HG03521 (cell line): Measurements from ENCODE around the gene VTA1.
"Not testable (repeated sequence)": the region's sequence is repeated elsewhere in the genome, so short reads cannot be mapped to it uniquely, and the experiment has no call there.

ENCODE experiments used
- ATAC-seq: cut with Tn5 transposase; IDR thresholded peaks from one replicate; pipeline ENCODE4 v1.9.1; 2021; ENCODE audit warnings: mild to moderate bottlenecking, moderate library complexity; ENCODE audit not compliant: unreplicated experiment

The VTA1 gene

GRCh38 chr6:142167486-142167885 lies 20.4 kb downstream of the VTA1 start:
- no peak for ATAC-seq

GRCh38 chr6:142171351-142171750 lies 24.3 kb downstream of the VTA1 start:
- no peak for ATAC-seq

- ATAC-seq = no peak
Measured at GRCh38 chr6:142172758-142173157, 25.7 kb downstream of the VTA1 start.

GRCh38 chr6:142173980-142174379 lies 26.9 kb downstream of the VTA1 start:
- ATAC-seq = no peak

- ATAC-seq = no peak
Measured at GRCh38 chr6:142174703-142175102, 27.6 kb downstream of the VTA1 start.

GRCh38 chr6:142178129-142178528 lies 31.1 kb downstream of the VTA1 start:
- no peak for ATAC-seq

GRCh38 chr6:142182004-142182403 lies 34.9 kb downstream of the VTA1 start:
- no peak for ATAC-seq

- ATAC-seq = no peak
Measured at GRCh38 chr6:142183351-142183750, 36.3 kb downstream of the VTA1 start.

GRCh38 chr6:142184307-142184706 lies 37.2 kb downstream of the VTA1 start:
- ATAC-seq = no peak

GRCh38 chr6:142185641-142186040 lies 38.6 kb downstream of the VTA1 start:
- ATAC-seq = no peak

- no peak for ATAC-seq
Measured at GRCh38 chr6:142187209-142187608, 40.1 kb downstream of the VTA1 start.

- not testable (repeated sequence) for ATAC-seq
Measured at GRCh38 chr6:142188341-142188740, 41.3 kb downstream of the VTA1 start.

GRCh38 chr6:142189057-142189456 lies 42.0 kb downstream of the VTA1 start:
- ATAC-seq = no peak

GRCh38 chr6:142192343-142192742 lies 45.3 kb downstream of the VTA1 start:
- ATAC-seq = no peak

GRCh38 chr6:142193621-142194020 lies 46.6 kb downstream of the VTA1 start:
- ATAC-seq = no peak

GRCh38 chr6:142195862-142196541 lies 48.9 kb downstream of the VTA1 start:
- ATAC-seq = no peak

- ATAC-seq = no peak
Measured at GRCh38 chr6:142200846-142201628, 54.0 kb downstream of the VTA1 start.

- ATAC-seq = peak; percentile 67
Measured at GRCh38 chr6:142207265-142207877, 60.3 kb downstream of the VTA1 start.

GRCh38 chr6:142210606-142211005 lies 63.5 kb downstream of the VTA1 start:
- ATAC-seq = no peak

GRCh38 chr6:142213402-142213801 lies 66.3 kb downstream of the VTA1 start:
- no peak for ATAC-seq

GRCh38 chr6:142218446-142218845 lies 71.4 kb downstream of the VTA1 start:
- ATAC-seq = no peak

GRCh38 chr6:142222022-142222421 lies 75.0 kb downstream of the VTA1 start:
- ATAC-seq = no peak
